ENCODE data around the gene EXOG.

DNA sequence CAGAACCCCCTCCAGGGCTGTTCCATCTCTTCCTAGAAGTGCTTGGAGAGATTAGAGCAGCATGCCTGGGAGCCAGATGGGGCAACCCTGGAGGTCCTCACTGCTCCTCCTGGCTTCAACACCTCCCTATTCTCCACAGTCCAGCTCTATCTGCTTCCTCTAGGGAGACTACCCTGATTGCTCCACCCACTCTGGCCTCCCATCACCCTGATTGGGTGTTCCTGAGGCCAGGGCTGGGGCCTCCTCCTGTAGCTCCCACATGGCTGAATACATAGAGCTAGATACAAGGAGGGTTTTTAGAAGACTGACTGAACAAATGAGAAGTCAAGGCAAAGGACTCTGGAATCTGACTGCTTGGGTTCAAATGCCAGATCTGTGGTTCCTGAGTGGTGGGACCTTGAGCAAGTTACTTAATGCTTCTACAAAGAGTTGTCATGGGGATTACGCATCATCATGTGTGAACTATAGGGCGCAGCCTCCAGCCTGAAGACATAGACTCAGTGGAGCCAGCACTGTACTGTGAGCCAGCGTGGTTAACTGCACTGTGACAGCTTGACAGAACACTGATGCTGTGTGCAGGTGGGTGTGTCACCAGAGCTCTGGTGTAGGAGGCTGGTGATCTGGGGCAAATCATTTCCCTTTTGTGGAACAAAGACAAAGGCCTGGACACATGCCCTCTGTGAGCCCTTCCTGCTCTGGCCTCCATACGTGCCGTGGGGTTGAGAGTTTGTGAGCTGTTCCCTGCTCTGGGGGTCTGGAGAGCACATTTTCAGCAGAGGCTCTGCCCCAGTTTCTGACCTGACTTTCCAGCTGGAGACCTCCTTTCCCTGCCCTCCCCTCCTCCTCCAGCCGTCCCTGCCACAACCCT is 78.5 kb downstream of the EXOG start:
- TF ChIP-seq, protein P1, sequence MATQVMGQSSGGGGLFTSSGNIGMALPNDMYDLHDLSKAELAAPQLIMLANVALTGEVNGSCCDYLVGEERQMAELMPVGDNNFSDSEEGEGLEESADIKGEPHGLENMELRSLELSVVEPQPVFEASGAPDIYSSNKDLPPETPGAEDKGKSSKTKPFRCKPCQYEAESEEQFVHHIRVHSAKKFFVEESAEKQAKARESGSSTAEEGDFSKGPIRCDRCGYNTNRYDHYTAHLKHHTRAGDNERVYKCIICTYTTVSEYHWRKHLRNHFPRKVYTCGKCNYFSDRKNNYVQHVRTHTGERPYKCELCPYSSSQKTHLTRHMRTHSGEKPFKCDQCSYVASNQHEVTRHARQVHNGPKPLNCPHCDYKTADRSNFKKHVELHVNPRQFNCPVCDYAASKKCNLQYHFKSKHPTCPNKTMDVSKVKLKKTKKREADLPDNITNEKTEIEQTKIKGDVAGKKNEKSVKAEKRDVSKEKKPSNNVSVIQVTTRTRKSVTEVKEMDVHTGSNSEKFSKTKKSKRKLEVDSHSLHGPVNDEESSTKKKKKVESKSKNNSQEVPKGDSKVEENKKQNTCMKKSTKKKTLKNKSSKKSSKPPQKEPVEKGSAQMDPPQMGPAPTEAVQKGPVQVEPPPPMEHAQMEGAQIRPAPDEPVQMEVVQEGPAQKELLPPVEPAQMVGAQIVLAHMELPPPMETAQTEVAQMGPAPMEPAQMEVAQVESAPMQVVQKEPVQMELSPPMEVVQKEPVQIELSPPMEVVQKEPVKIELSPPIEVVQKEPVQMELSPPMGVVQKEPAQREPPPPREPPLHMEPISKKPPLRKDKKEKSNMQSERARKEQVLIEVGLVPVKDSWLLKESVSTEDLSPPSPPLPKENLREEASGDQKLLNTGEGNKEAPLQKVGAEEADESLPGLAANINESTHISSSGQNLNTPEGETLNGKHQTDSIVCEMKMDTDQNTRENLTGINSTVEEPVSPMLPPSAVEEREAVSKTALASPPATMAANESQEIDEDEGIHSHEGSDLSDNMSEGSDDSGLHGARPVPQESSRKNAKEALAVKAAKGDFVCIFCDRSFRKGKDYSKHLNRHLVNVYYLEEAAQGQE (IDR thresholded peaks at IDR 0.05; ENCODE audit: insufficient read depth in 1 of 2, low read depth in 2 of 2, low read length in 2 of 2), result no peak
- no peak for TF ChIP-seq SIN3A (IDR thresholded peaks at IDR 0.05; ENCODE audit: borderline replicate concordance, insufficient read depth, low read length)
- TF ChIP-seq POLR2AphosphoS5 (IDR thresholded peaks at IDR 0.05; ENCODE audit: low read depth, low read length), result no peak
- no peak for TF ChIP-seq TAF1 (IDR thresholded peaks at IDR 0.05; ENCODE audit: borderline replicate concordance, insufficient read depth, low read length)

All from PFSK-1 (cell line).